Muscle of leg (tissue), 11 donors: ENCODE data around the gene AMER1. TPM values are rescaled to one million over a fixed set of nuclear protein-coding genes. Genes with fewer than 3 reads are reported as not detected.

Experiments used
- DNase-seq: peaks from one replicate; pipeline ENCODE4 v3.0.0; 2013
- H3K27ac ChIP-seq: one replicate; pipeline ENCODE4 v1.5.1; 2013; ENCODE audit warnings: mild to moderate bottlenecking, low read length, control low read depth
- H3K27me3 ChIP-seq: one replicate; pipeline ENCODE4 v1.6.1; 2013; ENCODE audit warnings: low read length; ENCODE audit not compliant: control insufficient read depth, insufficient read depth
- H3K36me3 ChIP-seq: one replicate; pipeline ENCODE4 v1.6.1; 2013; ENCODE audit warnings: low read length; ENCODE audit not compliant: control insufficient read depth, insufficient read depth
- H3K4me1 ChIP-seq: one replicate; pipeline ENCODE4 v1.6.1; 2013; ENCODE audit warnings: low read length; ENCODE audit not compliant: control insufficient read depth, insufficient read depth
- H3K4me3 ChIP-seq: one replicate; pipeline ENCODE4 v1.5.1; 2013; ENCODE audit warnings: low read length, control low read depth
- H3K9me3 ChIP-seq: replicated peaks from 2 replicates; pipeline ENCODE4 v1.6.1; 2013; ENCODE audit warnings: low read depth, low read length; ENCODE audit not compliant: control insufficient read depth
- WGBS: methylation state at CpG from one replicate; pipeline ENCODE4 v1.1.5; 2013; ENCODE audit warnings: missing lambda C conversion rate; ENCODE audit not compliant: insufficient coverage; 5-methylcytosine and 5-hydroxymethylcytosine counted together
- polyA plus RNA-seq, 8 donors: library from polyadenylated mRNA; unstranded; fragments of 120-200 nt; gene quantifications; one replicate each; pipeline versions ENCODE4 v1.2.1 to v1.2.3, GENCODE V29; 2013; ENCODE audit warnings: inconsistent platforms in 1 of 8, low replicate concordance in 1 of 8; ENCODE audit not compliant: insufficient read length in 8 of 8, insufficient read depth in 1 of 8
- total RNA-seq: library from RNA; stranded (reverse); fragments of 120-200 nt; gene quantifications from one replicate; pipeline ENCODE4 v1.2.4, GENCODE V29; 2013

AMER1 gene
- total and polyA plus RNA-seq, 9 donors = 5.2 to 6.9 (median 6.2) TPM

GRCh38 chrX:64187762-64188150 lies 17.8 kb downstream of the AMER1 start:
- no peak for DNase-seq

DNA sequence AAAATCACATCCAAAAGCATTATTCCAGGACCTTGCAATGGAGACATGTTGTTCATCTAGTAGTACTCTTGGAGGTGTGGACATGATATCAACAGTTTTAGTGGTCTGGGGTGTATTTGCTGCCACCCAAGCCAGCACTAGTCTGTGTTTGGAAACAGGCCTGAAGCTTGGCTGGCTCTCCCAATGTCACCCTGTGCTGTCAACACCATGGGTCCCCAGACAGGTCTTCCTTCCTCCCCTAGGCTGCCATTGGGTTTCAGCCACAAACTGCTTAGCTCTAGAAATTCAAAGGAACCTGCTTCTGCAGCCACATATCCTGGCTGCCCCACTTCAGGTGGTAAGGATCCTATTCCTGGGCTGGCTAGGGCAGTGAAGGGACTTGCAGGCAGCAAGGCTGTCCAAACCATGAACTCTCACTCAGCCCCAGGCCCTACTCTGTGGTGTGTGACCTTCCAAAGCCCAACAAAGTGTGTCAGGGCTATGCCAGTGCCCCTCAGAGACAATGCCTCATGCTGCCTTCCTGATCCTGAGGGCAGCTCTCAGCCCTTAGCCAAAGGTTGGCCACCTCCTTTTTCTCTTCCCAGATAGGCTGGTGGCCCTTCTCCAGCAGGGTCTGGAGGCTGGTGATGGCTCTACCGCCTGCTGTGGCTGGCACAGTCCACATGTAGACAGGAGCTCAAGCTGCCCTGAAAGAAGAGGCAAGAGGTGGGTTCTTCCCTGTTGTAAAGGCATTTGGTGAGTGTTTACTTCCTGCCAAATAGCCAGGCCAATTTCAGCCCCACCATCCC lies 18.3 kb downstream of the AMER1 start:
- Histone ChIP-seq H3K27ac (no peak overlapping the region), H3K4me3 (no peak overlapping the region), H3K9me3 (no peaks in the 10 kb centered on the region), H3K27me3 (no peaks in the 10 kb centered on the region), H3K36me3 (peaks cover 23% of the 10 kb centered on the region), H3K4me1 (no peaks in the 10 kb centered on the region)
- DNase-seq = no peak
- no CpG with 5 or more reads among the region's 1 CpG for WGBS

More at GRCh38 chrX:64187762-64188150, 17.8 kb downstream of the AMER1 start:
- Histone ChIP-seq H3K27me3 (no peaks in the 10 kb centered on the region), H3K4me3 (no peak overlapping the region), H3K27ac (no peak overlapping the region), H3K36me3 (peaks cover 27% of the 10 kb centered on the region), H3K4me1 (no peaks in the 10 kb centered on the region), H3K9me3 (no peaks in the 10 kb centered on the region)

GRCh38 chrX:64184396-64184795 lies 21.1 kb downstream of the AMER1 start:
- H3K27me3 ChIP-seq = no peaks in the 10 kb centered on the region
- no peak overlapping the region for H3K4me3 ChIP-seq
- no peaks in the 10 kb centered on the region for H3K9me3 ChIP-seq
- H3K27ac ChIP-seq = no peak overlapping the region
- DNase-seq = no peak
- 82% methylated on average over 2 of the region's 2 CpGs for WGBS
- H3K36me3 ChIP-seq = peaks cover 3% of the 10 kb centered on the region
- no peaks in the 10 kb centered on the region for H3K4me1 ChIP-seq

DNA sequence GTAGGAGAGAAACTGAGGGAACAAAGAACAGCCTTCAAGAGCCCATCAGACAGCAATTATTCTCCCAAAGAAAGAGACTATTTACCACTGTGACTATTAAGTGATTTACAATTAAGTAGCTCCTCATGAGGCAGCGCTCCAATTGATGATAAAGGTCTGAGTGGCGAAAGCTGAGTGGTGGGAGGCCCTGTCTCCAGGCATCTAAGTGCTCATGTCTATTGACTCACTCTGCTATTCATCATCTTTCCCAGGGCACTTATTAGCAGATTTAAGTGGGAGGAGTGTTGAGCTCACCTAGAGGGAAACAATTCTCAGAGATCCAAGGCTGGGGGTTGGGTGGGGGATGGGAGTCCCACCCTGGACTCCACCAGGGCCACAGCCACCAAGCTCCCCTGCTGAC lies 23.3 kb downstream of the AMER1 start:
- no peak overlapping the region for H3K27ac ChIP-seq
- no peaks in the 10 kb centered on the region for H3K9me3 ChIP-seq
- no peaks in the 10 kb centered on the region for H3K36me3 ChIP-seq
- no peaks in the 10 kb centered on the region for H3K27me3 ChIP-seq
- H3K4me3 ChIP-seq = no peak overlapping the region
- H3K4me1 ChIP-seq = no peaks in the 10 kb centered on the region
- no CpG with 5 or more reads among the region's 2 CpGs for WGBS
- DNase-seq = no peak

DNA sequence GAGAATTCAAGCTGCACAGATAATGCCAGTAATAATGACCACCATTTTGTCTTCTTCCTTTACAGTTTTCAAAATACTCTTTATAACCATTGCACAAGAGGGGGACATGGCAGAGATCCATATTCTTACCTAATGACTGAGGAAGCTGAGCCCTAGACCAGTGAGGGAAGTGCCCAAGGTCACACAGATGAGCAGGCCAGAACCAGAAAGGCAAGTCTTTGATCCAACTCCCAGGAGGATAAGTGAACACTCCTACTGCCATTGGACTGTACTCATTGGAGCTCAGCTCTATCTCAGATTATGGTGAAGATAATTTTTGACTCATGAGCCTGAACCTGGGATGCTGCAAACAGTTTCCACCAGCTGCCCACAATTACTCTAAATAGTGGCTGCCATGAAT lies 28.6 kb downstream of the AMER1 start:
- no peak overlapping the region for H3K27ac ChIP-seq
- H3K36me3 ChIP-seq = no peaks in the 10 kb centered on the region
- H3K4me3 ChIP-seq = no peak overlapping the region
- H3K9me3 ChIP-seq = no peaks in the 10 kb centered on the region
- no peaks in the 10 kb centered on the region for H3K4me1 ChIP-seq
- H3K27me3 ChIP-seq = no peaks in the 10 kb centered on the region
- no peak for DNase-seq

GRCh38 chrX:64169988-64170387 lies 35.5 kb downstream of the AMER1 start:
- WGBS = 80% methylated on average over 1 of the region's 1 CpG
- Histone ChIP-seq H3K9me3 (no peaks in the 10 kb centered on the region), H3K27ac (no peak overlapping the region), H3K4me3 (no peak overlapping the region), H3K27me3 (no peaks in the 10 kb centered on the region), H3K36me3 (no peaks in the 10 kb centered on the region), H3K4me1 (no peaks in the 10 kb centered on the region)
- no peak for DNase-seq

- H3K4me1 ChIP-seq = no peaks in the 10 kb centered on the region
- no peaks in the 10 kb centered on the region for H3K36me3 ChIP-seq
- DNase-seq = no peak
- no peak overlapping the region for H3K27ac ChIP-seq
- no peak overlapping the region for H3K4me3 ChIP-seq
- 54% methylated on average over 3 of the region's 6 CpGs for whole genome bisulfite sequencing
- no peaks in the 10 kb centered on the region for H3K27me3 ChIP-seq
- peaks cover 2% of the 10 kb centered on the region for H3K9me3 ChIP-seq
Measured at GRCh38 chrX:64152857-64153256, 52.7 kb downstream of the AMER1 start.

DNA sequence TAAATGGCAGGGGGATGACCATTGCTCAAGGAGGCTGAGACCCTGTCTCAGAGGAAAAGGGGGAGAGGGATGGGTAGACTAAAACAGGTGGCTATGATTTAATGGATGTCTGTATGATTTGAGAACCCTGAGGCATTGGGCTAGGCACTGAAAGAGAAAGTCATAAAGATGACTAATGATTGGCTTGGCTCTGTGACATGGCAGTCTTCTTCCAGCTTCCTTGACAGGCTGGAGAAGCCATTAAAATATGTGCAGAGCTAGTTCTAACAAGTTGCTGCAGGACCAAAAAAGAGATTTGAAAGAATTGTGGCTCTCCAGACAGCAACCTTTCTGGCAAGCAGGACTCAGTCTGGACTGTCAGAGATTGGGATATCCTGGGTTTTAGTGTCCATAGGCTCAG lies 53.6 kb downstream of the AMER1 start:
- Histone ChIP-seq H3K36me3 (no peaks in the 10 kb centered on the region), H3K4me3 (no peak overlapping the region), H3K9me3 (peaks cover 2% of the 10 kb centered on the region), H3K4me1 (no peaks in the 10 kb centered on the region), H3K27ac (no peak overlapping the region), H3K27me3 (no peaks in the 10 kb centered on the region)
- DNase-seq = peak; percentile 10

- no peaks in the 10 kb centered on the region for H3K4me1 ChIP-seq
- H3K27ac ChIP-seq = no peak overlapping the region
- no CpG with 5 or more reads among the region's 2 CpGs for WGBS
- DNase-seq = no peak
- H3K36me3 ChIP-seq = no peaks in the 10 kb centered on the region
- H3K27me3 ChIP-seq = no peaks in the 10 kb centered on the region
- peaks cover 2% of the 10 kb centered on the region for H3K9me3 ChIP-seq
- no peak overlapping the region for H3K4me3 ChIP-seq
Measured at GRCh38 chrX:64150775-64151174, 54.7 kb downstream of the AMER1 start.
